NCI-H2081 (cell line): ENCODE results near the gene CNPY3.

ENCODE experiments used
- DNase-seq, 2 experiments: peaks; one replicate each; lab custom pipeline; 2025; lab: John Stamatoyannopoulos, UW

The CNPY3 gene

DNA sequence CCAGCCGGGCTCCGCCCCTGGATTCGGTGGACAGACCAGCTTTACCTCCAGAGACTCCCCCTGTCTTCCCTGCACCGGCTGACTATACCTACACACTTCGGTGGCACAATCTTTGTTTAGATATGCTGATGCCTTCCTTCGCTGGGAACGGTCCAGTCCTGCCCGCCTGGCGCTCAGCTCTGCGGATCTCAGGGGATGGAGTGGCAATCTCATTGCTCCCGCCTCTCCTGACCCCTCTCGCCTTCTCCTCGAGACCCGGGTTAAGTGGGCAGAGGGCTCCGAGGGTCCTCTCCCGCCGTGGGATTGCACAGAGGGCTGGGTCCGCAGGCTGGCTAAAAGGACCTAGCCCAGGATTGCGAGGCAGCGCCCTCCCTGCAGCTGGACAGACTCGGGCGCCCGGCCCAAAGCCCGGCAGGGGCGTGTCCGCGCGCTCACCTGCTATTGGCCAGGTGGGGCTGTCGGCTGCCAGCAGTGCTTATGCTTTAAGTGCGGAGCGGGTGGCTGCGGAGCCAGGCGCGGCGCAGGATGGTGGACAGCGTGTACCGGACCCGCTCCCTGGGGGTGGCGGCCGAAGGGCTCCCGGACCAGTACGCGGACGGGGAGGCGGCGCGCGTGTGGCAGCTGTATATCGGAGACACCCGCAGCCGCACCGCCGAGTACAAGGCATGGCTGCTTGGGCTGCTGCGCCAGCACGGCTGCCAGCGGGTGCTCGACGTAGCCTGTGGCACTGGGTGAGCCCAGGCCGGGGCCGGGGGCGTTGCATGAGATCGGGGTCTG is 31.2 kb downstream of the CNPY3 start, which contains the start of gene GNMT:
GNMT (plus strand) TSS at position 512 of the 777 bp plus-strand sequence; CDS start at position 526, 14 bp downstream.
- peak; percentile 51 to 62 for DNase-seq

- DNase-seq: no peak
Observed at GRCh38 chr6:42961020-42961470, 31.8 kb downstream of the CNPY3 start.

- no peak for DNase-seq
Observed at GRCh38 chr6:42962096-42962495, 32.8 kb downstream of the CNPY3 start.

DNA sequence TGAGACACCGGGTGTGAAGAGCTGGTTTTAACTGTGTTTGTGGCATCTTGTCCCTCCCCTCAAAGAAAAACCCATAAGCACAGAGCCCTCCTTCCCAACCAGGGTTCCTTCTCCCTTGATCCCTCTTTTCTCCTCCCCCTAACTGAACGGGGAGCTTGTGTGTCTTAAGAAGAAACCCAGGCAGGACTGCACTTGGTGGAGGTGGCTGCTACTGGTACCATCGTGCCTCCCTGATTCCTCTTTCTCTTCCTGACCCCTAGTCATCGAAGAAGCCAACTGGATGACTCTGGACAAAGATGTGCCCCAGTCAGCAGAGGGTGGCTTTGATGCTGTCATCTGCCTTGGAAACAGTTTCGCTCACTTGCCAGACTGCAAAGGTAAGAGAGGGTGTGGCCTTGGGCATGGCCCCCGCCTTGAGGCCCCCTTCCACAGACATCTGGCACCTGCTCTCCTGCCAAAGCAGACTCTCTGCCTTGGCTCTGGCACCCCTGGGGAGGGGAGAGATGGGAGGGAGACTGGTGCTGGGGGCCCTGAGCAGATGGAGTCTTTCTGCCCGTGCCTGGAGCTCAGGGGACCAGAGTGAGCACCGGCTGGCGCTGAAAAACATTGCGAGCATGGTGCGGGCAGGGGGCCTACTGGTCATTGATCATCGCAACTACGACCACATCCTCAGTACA is 33.4 kb downstream of the CNPY3 start:
- DNase-seq: no peak

GRCh38 chr6:42963179-42963854 is 34.0 kb downstream of the CNPY3 start:
- DNase-seq: no peak

- peak in 1 of 2 experiments; percentile 17 for DNase-seq
Observed at GRCh38 chr6:42963855-42964605, 34.8 kb downstream of the CNPY3 start.

DNA sequence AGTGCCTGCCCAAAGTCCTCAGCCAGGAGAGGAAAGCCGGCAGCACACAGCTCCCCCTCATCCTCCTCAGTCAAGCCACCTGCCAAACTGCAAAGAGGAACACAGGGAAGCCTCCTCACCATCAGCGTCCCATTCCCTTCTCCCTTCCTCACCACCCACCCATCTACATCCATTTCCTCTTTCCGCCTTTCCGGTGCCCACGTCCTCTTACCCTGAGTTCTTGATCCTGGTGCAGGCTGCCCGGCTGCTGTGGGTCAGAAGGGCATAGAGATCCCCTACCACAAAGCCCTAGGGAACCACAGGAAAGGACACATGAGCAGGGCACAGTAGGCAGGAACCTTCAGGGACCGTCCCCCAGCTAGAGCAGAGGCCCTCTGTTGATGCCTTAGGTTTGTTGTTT is 37.3 kb downstream of the CNPY3 start:
- no peak for DNase-seq

DNA sequence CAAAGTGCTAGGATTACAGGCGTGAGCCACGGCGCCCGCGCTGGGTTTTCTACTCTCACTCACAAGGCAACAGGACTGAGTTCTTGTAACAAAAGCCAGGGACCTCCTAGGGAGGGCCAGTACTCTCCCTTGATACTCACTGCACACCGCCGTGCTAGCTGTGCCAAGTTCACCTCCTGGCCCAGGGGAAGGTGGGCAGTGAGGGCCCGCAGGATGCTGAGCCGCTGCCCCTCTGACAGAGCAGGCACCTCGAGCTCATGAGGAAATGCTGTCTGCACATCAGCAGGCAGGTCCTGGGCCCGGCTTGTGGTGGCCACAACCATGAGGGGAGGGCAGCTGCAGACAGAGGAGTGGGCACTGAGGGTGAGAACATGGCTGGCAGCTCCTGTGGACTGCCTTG is 37.9 kb downstream of the CNPY3 start:
- no peak for DNase-seq

GRCh38 chr6:42968126-42968701 is 38.9 kb downstream of the CNPY3 start:
- no peak for DNase-seq

DNA sequence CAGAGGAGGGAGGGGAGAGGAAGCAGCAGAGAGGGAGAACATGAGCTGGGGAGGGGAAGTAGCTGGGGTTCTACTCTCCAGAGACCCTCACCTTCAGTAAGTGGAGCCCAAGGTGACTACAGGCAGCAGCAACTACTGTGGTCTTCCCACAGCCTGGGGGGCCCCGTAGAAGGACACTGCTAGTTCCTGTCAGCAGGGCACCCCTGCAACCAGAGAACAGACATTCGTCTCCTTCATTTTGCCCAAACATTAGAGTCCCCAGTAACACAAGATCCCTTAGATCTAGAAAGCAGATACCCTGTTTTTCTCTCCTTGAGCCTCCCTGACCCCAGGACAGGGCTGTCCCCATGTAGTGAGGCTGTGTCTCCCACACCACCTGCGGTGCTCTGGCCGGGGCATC is 39.5 kb downstream of the CNPY3 start:
- no peak for DNase-seq

DNA sequence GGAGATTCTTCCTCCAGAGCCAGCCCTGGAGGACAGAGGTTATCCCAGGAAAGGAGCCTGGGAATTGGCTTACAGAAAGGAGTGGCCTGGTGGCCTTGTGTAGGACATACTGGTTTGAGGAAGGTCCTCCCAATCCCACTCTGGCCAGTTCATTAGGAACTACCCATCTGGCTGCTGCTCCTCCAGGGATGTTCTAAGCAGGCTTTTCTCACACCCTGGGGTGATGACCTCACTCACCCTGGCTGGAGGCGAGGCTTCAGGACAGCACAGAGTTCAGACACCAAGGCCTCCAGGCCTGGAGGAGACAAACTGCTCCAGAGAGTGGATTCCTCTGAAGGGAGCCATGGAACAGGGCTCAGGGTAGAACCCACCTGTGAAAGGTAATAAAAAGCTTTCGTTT is 40.2 kb downstream of the CNPY3 start:
- DNase-seq: no peak

DNA sequence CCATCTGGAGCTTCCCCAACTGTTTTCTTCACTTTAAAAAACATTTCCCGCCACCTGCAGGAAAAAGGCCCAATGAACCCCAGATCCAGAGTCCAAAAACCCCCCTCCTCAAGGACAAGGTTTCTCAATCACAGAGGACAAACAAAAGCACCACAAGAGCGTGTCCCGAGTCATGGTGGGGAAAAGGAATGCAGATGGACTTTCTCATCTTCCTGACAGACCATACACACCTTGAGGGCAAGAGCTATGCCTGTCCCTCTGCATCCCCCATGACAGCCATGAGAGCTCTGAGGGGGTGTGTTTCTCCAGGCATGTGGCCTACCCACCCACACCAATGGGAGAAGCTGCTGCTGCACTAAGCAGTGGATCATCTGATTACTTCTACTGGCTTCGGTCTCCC is 40.7 kb downstream of the CNPY3 start:
- no peak for DNase-seq

DNA sequence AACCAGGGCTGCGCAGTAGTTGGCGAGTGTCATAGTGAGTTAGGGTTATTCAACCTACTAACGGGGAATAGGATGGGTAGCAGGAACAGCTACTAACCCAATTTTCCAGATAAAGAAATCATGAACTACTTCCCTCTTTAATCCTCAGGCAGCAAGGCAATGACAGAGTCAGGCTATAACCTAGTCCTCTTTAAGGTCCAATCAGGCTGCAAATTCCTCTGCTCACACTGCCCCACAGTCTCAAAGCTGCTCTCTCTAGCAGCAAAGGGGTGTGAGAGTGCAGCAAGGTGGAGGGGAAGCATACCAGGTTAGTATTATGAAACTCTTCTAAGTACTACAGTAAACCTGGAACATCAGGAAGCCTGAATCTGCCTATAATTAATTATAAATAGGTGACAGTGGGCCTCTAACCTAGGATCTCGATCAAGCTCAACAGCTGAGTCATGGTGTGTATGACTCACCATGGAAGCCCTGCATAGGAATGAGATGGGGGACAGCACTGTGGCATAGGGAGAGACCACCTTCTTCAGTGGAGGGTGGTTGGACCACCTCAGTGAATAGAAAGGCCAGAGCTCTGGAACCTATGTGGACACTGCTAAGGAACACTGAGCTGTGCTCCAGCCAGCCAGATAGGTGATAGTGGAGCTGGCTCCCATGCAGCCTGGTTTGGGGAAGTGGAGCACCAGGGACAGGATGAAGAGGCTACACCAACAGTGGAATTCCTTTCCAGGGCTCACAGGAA is 41.8 kb downstream of the CNPY3 start:
- no peak for DNase-seq

DNA sequence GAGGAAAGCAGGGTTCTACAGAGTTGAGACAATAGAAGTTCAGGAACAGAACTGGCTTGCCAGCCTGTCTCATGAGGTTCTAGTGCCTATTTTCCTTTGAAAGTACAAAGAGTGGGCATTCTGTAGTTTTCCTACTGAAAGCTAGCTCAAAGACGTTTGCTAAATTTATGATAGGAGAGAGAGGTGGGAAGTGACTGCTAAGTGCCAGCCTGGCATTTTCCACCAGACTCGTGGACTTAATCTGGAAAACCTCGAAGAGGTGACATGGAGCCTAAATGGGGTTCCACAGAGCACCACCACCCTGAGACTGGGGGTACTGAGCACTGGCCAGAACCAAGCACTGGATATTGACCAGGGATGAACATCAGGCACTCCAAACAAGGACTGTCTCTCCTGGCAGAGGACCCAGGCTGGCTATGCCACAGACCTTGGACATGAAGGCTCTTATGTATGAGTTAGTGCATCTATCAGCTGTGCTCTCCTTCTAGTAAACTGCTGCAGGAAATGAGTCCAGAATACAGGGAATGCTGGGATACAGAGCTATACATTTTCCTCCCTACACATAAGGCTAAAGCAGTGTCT is 42.6 kb downstream of the CNPY3 start:
- DNase-seq: no peak

DNA sequence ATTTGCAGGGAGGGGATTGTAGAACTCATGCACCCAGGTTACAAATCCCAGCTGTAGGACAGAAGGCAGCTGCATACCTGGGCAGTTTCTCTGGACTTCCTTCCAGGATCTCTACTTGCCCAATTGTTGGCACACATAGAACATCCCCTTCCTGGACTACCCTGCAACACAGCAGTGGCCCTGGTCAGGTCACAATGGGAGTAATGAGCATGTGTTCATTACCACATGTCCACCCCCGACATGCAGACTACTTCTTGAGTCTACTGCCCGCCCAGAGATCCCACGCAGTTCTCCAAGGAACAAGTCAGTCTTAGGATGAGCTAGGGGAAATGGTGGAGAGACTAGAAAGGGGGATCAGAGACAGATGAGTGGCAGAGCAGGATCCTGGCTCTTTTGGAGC is 44.6 kb downstream of the CNPY3 start:
- no peak for DNase-seq

DNA sequence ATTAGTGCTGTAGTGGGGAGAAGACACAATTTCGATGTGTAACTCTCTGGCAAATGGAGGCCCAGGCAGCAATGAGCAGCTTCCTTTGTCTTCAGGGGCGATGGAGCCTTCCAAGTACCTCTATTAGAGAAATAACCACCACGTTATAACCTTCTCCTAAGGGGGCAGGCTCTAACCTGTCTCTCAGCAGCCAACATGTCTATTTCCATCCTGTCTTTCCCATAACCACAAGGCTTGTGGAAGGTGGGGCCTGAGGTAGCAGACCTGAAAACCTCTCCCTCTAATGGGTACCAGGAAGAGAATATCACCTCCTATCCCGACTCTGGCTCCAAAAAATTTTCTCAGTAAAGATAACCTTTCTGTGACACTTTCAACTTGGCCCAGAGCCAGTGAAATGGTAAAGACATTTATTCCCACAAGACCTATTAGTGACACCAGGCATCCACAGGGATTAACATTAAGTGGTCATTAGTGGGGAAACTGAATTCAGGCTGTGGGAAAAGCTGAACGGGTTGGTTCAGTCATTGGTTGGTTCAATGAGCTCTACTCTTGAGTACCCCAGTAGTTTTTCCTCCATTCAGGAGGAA is 45.7 kb downstream of the CNPY3 start:
- DNase-seq: no peak

DNA sequence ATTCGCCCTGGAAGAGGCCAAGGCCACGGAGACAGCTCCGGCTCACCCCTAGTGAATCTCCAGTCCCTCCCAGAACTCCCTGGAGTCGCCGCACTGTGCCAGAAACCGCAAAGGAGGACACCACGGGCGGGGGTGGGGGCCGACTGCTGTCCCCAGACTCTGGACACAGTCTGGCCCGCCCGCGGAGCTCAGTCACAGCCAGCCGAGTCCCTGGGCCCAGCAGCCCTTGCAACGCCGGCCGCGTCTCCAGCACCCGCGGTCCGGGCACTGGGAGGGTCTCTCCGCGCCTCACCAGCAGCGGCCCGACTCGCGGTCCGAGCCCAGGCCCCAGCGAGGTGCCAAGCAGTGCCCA is 49.2 kb downstream of the CNPY3 start:
- DNase-seq: peak in 1 of 2 experiments; percentile 8

GRCh38 chr6:42978839-42979522 is 49.7 kb downstream of the CNPY3 start, which contains the start of gene PEX6:
Gene PEX6 (minus strand): TSS chr6:42979181. CDS start chr6:42979150, 31 bp downstream.
- peak; percentile 81 to 88 for DNase-seq

DNA sequence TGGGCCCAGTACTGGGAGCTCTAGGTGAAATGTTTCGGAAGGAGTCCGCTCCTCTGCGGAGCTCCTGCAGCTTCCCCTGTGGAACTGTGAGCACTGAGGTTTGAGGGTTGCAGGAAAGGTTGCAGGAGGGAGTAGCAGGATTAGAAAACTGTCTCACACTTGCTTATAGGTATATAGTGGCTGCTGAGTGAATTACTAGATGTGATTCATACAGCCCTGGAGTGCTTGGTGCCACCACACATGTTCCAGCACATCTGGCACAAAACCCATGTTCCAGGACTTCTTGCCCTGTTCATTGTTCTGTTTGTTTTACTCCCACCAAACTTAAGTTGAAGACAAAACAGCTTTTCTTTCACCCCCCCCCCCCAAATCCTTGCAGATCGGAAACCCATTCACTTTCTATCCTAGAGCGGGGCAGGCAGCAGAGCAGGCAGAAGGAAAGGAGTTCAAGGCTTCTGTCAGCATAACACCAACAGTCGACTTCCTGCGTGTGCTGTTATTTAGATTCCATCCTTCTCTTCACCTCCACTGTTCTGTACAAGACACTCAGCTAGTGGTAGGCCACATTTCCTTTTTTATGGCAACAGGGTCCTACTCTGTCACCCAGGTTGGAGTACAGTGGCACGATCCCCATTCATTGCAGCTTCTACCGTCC is 50.4 kb downstream of the CNPY3 start:
- no peak for DNase-seq
